OCI-M2 (cell line): ENCODE measurements around the gene DHPS.
"Not testable (repeated sequence)": the region's sequence is repeated elsewhere in the genome, so short reads cannot be mapped to it uniquely, and the experiment has no call there.

Experiments used
- DNase-seq: peaks from one replicate; lab custom pipeline; 2025; ENCODE audit not compliant: unreplicated experiment; lab: John Stamatoyannopoulos, UW

DHPS gene

DNA sequence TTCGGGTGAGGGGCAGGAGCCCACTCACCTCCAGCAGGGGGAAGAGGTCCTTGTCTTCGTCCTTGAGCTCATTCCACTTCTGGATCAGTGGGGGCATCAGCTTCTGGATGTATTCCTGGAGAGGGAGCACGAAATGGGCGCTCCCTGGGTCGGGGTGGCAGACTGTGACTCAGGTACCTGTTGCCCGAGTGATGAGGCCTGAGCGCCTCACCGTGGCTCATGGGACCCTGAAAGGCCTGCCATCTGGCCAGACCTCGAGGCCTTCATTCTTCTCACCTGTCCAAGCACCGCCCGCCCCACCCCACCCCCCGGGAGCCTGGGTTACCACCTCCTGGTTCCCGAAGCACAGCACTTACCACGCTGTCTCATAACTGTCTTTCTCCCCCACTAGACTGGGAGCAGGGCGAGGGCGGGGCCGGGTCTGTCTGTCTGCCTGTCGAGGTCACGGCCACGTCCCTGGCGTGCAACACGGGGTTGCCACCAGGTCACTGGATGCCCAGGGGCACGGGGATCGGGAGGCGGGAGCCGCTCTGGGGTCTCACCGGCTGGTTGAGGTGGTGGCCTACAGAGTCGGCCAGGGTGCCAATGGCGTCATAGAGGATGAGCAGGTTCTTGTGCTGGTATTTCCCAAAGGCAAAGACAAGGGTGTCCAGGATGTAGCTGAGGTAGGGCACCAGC lies 24.1 kb upstream of the DHPS start:
- DNase-seq, result no peak

DNA sequence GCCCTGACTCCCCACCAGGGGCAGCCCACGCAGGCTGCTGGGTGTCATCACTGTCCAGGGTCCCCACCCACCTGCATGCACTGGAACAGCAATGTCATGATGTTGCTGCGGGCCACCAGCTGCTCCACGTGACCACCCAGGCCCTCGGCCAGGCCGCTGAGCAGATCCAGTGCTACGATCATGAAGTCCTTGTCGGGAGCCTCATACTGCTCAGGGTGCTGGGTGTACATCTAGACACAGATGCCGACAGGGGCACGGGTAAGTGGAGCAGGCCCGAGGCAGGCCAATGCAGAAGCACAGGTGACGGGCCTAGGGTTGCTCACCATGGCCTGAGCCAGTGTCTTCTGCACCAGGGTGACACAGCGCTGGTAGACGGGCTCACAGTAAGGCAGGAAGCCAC lies 23.5 kb upstream of the DHPS start:
- DNase-seq, result no peak

DNA sequence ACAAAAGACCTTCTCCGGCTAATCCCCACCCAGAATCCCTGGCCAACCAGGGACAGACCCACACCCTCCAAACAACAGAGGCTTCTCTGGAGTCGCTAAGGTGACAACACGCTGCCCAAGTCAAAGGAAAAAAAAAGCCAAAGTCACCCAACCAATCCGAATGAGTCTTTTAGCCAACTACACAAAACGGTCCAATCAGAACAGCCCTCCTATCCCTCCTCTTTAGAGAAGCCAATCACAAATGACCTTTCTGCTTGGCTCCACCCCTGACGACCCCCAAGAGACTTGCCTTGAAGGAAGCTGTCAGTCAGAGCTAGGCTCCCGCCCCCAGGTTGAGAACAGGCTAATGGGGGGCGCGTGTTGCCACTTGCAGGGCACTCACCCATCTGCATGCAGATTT lies 21.4 kb upstream of the DHPS start:
- DNase-seq, result no peak

DNA sequence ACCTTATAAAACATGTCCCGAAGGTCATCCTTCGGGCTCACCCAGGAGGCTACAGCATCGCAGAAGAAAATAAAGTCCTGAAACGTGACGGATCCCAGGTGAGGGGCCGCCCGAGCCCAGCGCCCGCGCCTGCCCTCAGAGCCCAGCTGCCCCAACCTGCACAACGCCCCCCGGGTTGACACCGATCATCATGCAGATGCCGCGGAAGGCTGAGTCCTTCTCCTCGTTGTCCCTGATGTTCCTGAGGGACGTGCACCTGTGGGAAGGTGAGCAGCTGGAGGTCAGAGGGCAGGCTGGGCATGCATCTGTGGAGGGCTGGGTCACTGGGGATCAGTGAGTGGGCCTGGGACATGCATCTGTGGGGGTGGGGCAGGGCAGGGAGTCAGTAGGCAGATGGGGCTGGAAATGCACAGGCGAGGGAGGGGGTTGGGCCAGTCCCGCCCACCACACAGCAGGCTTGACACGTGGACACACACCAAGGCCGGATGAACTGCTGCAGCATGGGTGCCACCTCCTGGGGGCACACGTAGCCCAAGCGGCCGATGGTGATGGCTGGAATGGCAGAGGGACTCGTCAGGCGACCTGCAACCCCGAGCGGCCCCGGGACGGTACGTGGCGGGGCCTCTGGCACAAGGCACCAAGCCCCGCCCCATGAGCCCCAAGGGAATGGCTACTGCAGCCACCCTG lies 20.1 kb upstream of the DHPS start:
- DNase-seq, result no peak

DNA sequence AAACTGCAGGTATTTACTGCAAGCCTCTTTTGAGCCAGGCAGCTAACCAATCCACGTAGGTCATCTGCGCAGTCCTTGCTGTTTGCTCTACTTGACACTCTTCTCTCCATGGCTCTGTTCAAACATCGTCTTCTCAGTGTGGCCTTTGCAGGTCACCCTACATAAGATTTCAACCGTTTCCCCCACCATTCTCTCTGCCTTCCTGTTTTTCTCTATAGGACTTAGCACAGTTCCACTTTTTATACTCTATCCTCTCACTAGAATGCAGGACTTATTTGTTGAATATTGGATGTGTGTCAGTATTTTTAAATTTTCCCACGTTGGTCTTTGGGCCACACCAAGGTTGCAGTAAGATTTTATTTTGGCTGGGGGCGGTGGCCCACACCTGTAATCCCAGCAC lies 16.5 kb upstream of the DHPS start:
- no peak for DNase-seq

DNA sequence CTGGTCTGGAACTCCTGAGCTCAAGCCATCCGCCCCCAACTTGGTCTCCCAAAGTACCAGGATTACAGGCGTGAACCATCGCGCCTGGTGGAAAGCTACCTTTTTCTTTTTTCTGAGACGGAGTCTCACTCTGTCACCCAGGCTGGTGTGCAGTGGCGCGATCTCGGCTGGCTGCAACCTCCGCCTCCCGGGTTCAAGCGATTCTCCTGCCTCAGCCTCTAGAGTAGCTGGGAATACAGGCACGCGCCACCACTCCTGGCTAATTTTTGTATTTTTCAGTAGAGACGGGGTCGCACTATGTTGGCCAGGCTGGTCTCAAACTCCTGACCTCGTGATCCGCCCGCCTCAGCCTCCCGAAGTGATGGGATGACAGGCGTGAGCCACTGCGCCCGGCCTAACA lies 15.7 kb upstream of the DHPS start:
- not testable (repeated sequence) for DNase-seq

DNA sequence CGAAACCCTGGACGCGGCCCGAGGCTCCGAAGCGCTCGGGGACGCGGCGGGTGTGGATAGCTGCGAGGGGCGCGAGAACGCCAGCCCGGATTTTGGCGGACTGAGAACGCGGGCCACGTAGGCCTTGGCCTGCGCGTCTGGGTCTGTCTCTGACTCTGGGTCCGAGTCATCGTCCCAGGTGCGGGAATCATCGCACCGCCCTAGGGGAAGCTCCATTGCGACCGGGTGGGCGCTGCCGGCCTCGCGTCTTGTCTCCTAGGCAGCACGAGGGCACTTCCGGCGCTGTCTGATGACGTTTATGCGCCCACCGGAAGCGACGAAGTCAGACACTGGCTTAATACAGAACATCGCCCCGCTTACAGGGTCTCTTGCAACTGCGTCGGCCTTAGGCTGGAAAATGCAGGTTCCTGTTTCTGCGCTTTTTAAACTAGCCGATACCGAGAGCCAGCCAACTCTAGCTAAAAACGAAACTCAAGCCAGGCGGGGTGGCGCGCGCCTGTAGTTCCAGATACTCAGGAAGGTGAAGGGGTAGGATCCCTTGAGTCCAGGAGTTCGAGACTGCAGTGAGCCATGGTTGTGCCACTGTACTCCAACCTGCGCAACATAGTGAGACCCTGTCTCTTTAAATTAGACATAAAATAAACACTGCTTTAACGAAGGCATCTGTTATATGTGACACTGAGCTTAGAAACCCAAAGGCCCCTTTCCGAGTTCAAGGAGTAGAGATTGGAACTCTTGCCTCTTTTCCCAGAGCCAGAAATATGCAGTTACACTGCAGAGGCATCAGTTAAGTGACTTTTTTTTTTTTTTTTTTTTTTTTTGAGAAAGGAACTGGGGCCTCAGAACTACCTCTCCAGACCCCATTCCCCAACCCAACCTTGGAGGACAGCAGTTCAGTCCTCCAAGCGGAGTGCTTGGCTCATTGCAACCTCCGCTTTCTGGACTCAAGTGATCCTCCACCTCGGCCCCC lies 15.0 kb upstream of the DHPS start, which contains the start of gene FBXW9:
Gene FBXW9, minus strand, starts transcription at position 266 of the 970 bp plus-strand sequence. Its CDS starts 50 bp downstream, at position 216.
- DNase-seq, result peak; percentile 99

DNA sequence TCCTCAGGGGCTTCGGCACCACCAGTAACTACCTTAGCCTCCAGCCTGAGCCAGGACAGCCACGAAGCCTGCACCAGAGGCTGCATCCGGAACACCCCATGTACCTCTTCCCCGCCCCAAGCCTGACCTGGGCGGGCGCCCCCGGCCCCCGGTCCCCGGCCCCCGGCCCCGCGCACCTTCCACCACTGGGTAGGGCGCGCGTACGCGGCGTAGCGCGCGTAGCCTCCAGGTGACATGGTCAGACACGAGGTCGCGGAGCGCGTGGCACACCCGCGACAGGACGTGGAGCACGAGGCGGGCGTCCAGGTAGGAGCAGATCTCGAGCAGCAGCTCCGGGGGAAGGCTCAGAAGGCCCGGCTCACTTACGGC lies 14.3 kb upstream of the DHPS start:
- DNase-seq, result no peak

DNA sequence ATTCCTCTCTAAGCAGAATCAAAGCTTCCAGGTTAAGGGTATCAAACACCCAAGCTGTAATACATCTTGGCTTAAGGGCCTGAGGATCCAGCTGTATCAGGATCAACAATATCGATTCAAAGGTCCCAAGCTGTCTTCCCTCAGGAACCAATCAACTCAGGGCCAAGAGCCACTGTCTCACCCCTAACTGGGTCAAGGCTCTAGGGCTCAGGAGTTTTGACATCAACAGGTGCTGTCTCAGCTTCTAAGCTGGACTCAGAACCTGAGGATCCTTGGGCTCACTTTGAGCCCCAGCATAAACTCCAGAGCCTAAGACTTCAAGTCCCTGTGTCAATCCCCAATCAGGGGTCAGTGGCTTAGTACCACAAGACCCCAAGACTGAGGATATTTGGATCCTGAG lies 13.8 kb upstream of the DHPS start:
- DNase-seq, result no peak

DNA sequence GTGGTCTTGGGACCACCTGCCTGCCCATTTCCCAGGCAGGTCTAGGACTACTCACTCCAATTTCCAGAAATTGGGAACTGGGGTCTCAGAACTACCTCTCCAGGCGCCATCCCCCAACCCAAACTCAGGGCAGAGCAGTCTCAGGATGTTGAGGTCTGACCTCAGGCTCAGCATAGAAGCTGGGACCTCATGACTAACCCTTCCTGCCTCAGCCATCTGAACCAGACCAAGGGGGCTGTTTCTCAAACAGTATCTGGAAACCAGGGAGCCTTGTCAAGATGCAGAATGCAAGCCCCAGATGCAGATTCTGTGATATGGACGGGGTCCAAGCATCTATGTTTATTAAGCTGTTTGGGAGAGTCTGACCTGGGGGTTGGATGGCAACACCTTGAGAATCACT lies 13.4 kb upstream of the DHPS start:
- no peak for DNase-seq

DNA sequence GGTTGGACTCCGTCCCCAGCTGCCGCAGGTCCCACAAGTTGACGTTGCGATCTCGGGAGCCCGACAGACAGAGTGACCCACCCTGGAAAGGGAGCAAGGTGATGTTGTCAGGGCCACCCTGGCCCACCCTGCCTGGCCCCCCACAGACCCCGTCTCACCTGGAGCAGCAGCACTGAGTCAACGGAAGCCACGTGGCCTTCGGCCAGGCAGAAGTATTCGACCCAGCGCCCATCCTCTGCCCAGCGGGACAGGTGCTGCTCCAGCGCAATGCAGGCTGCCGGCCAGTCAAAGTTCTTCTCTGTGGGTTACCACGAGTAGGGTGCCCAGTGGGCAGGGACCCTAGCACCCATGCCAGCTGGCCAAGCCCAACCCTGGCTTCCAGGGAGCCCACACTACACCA lies 13.0 kb upstream of the DHPS start:
- DNase-seq, result no peak

DNA sequence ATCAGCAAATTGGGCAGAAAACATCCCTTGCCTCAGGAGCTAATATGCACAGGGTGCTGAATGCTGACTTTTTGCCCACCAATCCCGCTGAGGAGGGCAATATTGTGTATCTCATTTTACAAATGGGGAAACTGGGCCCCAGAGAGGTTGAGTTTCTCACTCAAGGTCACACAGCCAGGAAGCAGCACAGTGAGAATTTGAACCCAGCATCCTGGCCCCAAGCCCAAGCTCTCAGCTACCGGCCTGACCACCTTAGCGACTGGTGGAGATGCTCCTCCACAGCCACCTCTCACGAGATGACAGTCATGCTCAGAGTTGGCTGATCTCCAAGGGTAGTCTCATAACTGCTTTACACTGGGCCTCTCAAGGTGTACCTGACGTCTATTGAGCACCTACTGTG lies 11.3 kb upstream of the DHPS start:
- DNase-seq, result no peak

DNA sequence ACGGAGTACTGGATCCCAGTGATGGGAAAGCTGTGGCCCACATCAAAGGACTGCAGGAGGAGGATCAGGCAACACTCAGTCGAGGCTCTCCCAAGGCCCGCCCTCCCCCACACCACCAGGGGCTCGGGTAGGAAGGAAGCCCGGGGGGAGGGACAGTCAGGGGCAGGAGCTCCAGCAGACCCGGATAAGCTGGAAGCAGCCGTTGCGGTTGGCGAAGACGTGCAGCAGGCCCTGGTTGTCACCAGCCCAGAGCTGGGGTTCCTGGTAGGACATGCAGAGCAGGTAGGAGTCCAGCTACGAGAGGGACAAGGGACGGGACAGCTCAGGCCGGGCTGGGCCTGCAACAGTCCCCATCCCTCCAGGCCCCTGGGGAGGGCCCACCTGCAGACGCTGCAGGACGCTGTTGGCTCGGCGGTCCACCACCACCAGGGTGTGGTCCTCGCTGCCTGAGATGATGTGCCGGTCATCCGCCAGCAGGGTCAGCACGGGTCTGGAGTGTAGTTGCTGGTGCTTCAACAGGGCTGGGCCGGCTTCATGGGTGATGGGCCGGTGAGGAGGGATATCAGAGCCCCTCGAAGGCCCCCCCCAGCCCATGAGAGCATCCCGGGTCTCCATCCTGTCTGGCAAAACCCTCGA lies 8.0 kb upstream of the DHPS start:
- no peak for DNase-seq

DNA sequence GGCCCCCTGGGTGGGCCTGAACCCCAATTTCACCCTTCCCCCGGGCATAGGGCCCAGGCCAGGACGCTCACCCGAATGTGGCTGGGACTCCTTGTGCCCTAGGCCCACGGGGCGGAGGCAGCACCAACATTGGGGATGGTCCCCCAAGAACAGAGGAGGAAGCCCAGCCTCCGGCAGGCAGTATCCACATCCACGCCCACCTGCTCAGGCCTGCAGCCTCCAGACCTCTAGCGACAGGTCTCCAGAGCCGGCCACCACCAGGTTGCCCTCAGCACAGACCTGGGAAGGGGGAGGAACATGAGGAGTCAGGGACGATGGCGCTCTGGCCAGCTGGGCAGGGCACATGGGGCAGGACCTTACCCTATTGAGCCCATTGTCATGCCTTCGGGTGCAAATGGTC lies 7.3 kb upstream of the DHPS start:
- no peak for DNase-seq

DNA sequence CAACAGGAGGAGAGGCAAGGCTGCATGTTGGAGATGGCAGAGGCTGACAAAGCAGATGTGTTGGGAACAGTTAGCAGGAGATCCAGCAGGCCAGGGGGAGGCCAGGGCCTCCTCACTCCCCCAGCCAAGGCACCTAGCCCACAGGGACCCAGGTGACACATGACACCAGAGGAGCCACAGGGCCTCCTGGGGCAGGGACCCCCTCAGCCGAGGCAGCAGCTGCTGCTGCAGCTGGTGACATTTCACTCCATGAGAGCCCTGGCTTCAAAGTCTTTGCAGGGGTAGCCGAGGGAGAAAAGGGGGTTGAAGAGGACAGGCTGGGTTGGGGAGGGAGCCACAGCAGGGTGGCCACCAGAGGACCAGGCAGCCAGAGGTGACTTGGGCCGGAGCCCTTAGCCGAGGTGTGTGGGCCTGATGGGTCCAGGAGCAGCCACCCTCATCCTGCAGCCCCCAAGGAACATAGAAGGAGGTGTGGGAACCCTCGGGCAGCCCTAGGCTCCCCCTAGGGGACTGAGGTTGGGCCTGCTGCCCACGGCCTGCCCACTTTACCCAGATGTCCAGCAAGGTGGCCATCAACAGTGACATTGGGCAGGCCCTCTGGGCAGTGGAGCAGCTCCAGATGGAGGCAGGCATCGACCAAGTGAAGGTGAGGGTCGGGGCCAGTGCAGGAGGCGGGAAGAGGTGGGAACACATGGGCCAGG lies 6.0 kb upstream of the DHPS start, which contains the start of gene GNG14:
Gene GNG14, plus strand, starts transcription at position 503 of the 701 bp plus-strand sequence. Its CDS starts 51 bp downstream, at position 554.
- no peak for DNase-seq

DNA sequence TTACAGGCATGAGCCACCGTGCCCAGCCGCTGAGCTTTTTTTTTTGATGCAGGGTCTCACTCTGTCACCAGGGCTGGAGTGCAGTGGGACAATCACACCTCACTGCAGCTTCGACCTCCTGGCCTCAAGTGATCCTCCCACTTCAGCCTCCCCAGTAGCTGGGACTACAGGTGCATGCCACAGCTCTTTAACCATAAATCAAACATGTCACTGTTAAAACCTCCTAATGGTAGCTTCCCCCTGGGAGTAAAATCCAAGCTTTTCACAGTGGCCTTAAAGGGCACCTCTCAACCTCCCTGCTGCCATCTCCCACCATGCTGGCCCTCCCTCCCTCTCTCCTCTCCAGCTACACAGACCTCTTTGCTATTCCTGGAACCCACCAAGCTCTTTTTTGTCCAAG lies 4.2 kb upstream of the DHPS start:
- no peak for DNase-seq

DNA sequence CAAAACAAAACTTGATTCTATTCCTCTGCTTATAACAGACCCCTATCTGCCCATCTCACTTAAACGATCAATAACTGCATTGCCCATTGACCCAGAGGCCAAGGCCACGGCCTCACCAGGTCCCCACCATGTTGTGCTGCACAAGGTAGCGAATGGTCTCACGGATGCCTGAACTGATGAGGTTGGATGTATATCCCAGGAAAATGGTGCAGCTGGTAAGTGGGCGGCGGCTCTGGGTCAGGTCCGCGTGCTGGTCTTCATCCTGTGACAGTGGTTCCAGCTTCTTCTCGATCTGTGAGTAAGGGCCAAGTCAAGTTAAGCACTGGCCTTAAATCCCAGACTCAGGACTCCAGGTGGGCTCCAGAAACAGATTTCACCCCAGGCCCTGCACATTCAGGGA lies 1.6 kb downstream of the DHPS start:
- no peak for DNase-seq

DNA sequence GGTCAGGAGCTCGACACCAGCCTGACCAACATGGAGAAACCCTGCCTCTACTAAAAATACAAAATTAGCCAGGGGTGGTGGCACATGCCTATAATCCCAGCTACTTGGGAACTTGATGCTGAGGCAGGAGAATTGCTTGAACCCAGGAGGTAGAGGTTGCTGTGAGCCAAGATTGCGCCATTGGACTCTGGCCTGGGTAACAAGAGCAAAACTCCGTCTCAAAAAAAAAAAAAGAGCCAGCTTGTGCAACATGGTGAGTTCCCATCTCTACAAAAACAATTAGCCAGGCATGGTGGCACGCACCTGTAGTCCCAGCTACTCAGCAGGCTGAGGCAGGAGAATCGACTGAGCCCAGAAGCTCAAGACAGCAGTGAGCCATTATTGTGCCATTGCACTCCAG lies 3.6 kb downstream of the DHPS start:
- DNase-seq, result not testable (repeated sequence)

DNA sequence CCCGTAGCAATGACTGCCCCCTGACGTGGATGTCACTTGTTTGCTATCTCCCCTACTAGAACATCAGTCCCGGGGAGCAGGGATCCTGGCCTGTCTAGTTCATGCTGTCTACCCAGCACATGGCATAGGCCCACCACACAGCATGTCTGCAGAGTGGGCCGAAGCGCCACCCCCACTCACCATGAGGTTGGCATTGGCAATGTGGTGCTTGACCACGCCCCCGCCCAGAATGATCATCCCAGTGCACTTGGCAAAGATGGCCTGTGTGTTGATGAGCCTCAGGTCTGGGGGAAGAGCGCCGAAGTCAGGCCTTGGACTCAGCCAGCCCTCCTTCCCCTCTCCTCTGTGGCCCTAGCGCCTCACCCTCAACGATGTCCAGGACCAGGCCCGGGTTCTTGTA lies 4.8 kb downstream of the DHPS start:
- DNase-seq, result no peak

DNA sequence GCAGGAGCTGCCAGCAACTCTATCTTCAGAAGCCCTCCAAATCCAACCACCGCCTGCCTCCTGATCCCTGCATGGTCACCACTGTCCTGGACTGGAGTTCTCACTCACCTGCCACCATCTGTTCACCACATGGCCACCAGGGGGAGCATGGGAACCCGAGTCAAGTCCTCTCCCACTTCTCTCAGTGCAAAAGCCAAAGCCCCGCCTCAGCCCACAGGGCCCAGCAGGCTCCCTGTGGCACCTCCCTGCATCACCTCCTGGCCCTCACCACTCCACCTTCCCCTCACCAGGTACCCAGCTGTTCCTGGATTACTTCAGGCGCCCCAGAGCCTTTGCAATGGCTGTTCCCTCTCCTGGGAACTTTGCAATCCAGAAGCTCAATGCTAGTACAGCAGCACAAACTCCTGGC lies 5.3 kb downstream of the DHPS start:
- DNase-seq, result peak; percentile 75

DNA sequence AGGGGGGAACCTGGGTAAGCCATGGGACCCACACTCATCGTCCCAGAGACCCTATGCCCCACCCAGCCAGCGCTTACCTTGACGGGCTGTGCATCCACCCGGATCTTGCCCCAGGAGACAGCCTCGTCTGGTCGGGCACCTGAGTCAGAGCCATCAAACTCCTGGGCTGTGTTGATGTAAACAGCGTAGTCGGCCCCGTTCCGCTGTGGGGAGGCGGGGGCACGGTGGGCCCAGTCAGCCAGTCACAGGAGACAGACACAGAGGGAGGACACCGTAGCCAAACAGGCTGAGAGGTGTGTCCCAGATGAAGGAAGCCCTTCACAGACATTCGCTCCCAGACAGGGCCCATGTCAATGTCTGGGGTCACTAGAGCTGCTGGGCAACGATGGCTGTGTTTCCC lies 5.7 kb downstream of the DHPS start:
- no peak for DNase-seq
